GM10847 (cell line): ENCODE results near the gene STK38L.

ENCODE experiments used
- POLR2A ChIP-seq: IDR thresholded peaks from 2 replicates; pipeline ENCODE4 v1.6.1; 2011; ENCODE audit not compliant: insufficient read length; ENCODE audit errors: extremely low read depth

The STK38L gene

DNA sequence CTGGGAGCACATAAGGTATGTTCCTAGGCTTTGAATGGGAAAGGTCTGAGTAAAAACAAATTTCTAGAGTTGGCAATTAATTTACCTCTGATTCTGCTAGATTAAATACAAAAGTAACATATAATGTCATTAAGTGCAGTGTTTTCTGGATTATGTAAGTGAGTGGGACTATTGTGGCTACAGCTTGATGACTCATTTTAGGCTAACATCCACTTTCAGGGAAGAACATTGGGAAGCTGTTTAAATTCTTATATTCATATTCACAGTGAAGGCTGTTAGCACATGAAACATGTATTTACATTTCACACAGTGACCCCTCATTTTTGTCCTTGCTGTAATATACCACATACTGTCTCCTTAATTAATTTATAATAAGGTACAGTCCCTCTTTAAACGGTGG is 75.3 kb downstream of the STK38L start:
- no peak for TF ChIP-seq POLR2A

GRCh38 chr12:27319848-27320247 is 75.8 kb downstream of the STK38L start:
- no peak for TF ChIP-seq POLR2A

GRCh38 chr12:27324530-27324929 is 80.4 kb downstream of the STK38L start:
- no peak for TF ChIP-seq POLR2A

DNA sequence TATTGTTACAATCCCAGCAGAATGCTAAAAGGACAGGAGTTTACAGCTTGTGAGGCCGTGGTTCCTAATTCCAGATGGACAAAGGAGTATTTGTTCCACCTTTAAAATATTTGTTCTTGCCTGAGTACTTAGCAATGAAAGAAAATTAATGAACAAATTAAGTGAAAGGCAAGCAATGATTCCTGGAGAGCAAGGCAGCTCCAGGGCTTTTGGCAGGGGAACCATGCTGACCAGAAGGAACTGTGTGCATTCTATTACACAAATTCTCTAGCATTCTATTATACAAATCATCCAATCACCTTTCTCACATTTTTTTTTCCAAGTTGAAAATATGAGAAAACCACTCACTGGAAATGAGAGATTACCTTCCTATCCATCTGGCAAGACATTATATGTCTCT is 86.8 kb downstream of the STK38L start:
- TF ChIP-seq POLR2A, result no peak

DNA sequence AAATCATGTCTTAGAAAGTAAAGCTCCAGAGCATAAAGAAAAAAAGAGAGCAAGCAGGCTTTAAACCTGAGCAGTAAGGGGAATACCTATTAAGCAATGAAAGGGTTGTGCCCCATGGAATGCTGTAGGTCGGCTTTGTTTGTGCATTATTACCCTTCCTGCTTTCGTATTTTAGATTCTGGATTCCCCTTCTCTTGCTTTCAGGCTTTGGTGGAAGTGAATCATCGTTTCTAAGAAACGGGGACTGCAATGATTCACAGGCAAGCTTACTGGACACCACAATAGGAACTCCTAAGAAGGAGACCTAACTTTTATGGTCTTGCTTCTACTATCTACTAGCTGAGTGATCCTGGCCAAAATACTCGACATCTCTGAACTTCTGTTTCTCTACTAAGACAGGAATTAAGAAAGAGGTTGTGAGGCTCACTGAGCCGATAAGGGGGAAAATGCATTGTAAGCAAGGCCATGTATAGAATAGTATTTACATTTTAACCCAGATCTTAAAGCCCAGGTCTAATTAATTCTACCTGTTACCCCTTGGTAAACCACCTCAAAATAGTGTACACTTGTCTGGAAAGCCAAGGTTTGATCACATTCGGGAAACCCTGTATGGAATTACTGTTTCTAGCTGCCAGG is 87.3 kb downstream of the STK38L start:
- TF ChIP-seq POLR2A, result no peak

GRCh38 chr12:27331927-27332324 is 87.8 kb downstream of the STK38L start:
- TF ChIP-seq POLR2A, result no peak

- no peak for TF ChIP-seq POLR2A
Measured at GRCh38 chr12:27332407-27332713, 88.3 kb downstream of the STK38L start.

GRCh38 chr12:27332714-27333402 is 88.8 kb downstream of the STK38L start, which contains the start of gene BMAL2:
Gene BMAL2 (plus strand): TSS chr12:27332836. CDS start chr12:27333073, 237 bp downstream.
- TF ChIP-seq POLR2A, result peak; percentile 67

- no peak for TF ChIP-seq POLR2A
Measured at GRCh38 chr12:27333403-27334009, 89.4 kb downstream of the STK38L start.

DNA sequence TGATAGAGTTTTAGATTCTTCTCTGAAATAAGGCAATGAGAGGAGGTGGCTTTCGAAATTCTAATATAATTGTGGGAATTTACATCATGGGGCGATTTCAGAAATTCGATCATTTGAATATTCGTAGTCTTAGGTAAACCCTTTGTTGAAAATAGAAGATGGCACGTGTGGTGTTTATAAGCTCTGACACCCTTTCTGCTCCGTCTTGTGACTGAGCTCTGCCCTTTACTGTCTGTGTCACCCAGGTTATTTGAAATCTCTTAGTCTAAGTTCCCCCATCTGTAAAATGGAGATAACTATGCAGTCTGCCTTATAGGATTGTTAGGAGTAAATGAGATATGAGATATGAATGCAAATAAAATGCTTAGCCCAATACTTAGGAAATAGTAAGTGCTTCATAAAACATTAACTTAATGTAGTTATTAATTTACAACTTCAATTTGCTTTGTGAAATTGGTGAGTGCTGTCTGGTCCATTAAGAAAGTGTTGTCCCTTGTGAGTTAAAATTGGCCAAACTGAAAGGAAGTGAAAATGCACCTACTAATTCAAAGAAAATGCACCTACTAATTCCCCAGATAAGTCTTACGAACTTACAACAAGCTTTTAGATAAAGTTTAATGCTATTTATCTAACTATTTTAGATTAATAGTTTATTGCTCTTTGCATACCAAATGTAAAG is 90.1 kb downstream of the STK38L start:
- TF ChIP-seq POLR2A, result no peak

DNA sequence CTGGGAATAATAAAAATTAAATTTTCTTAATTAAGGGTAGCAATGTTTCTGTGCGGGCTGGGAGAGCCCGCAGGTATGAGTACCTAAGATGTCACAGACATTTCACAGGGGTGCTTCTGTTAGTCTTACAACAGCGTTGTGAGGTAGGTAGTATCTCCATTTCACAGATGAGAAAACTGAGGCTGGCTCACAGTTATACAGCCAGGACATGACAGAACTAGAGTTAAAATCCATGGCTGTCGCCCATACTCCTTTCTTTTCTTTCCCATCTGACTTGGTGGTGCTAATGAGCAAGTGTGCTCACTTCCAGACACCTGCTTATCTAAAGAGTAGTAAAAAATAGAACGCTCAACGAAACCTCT is 90.6 kb downstream of the STK38L start:
- TF ChIP-seq POLR2A, result no peak

DNA sequence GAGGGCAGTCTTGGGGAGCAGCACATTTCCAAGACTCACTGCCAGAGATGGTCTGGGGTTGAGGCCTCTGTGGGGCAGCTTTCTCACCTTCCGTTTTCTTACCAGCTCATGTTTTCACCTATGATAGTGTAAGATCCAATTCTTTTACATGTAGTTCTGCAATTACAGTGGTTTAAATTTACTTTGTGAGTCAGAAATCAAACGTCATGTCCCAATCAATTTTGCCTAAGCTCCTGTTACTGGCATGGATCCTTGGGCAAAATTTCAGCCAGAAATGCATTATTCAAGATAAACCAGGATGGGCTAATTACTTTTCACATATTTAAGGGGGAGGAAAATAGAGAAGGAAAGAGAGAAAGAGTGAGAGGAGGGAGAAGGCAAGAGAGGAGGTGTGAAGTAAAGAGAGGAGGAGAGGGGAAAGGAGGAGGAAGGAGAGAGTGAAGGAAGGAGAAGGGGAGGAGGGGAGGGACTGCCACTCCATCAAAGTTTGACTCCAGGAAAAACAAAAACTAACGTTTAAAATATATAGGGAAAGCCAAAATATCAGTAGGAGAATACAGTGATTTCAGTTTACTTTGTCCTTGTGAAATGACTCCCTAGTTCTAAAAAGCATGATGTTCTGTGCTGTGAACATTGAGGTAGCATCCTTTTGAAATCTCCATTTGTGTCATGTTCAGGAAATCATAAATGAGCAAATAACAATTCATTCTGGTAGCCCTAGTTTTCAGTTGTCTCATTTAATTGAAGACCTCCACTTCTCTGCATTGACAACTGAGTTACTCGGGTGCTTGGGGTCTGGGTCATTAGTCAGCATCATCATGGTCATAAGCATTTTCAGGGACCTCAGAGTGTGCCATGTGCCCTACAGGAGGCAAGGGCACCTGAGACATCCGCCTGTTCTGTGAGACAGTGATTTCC is 91.5 kb downstream of the STK38L start:
- TF ChIP-seq POLR2A, result no peak

DNA sequence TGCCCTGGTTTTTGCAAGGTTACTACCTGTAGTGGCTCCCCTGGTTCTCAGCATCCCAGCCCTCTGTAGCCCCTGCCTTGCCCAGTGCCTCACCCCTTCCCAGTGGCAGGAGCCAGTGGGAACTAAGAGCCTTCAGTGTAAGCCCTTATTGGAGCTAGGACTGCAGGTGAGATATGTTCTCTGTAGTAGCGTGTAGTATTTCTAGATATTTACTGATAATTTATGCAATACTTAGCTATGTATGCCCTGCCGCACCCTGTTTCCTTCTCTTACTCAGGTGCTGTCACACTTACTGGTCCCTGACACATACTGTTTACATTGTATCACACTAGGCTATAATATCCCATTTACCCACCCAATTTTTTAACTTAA is 92.2 kb downstream of the STK38L start:
- no peak for TF ChIP-seq POLR2A

DNA sequence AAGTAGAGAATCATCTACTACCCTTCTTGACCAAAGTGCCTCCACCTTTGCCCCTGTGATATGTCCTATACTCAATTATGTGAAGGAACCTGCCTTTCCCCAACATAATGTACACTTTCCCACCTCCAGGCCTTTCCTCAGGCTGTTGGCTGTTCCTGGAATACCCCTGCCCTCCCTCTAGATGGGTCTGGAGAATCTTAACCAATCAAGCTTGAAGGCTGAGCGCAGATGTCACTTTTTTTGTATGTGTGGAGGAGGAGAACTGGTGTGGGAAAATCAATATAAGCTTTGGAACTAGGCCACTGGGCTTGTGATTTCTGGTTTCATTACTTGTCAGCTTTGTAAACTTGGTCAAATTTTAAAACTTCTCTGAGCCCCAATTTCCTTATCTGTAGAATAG is 93.3 kb downstream of the STK38L start:
- no peak for TF ChIP-seq POLR2A

DNA sequence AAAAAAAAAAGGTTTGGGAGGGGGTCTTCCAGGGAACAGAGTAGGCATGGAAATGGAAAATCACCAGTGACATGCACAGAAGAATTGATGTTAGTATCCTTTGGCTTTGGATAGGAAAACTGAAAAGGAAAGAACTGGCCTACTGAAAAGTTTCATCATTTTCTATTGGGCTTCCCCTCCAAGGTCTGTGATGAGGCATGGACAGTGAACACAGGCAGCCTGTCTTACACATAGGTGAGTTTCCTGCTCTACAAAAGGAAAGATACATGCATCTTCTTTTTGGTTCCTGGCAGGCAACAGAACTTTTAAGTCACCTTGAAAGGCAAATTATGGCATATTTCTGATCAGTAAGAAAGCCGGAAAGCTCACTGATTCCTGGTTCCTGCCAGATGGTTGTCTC is 94.4 kb downstream of the STK38L start:
- no peak for TF ChIP-seq POLR2A

DNA sequence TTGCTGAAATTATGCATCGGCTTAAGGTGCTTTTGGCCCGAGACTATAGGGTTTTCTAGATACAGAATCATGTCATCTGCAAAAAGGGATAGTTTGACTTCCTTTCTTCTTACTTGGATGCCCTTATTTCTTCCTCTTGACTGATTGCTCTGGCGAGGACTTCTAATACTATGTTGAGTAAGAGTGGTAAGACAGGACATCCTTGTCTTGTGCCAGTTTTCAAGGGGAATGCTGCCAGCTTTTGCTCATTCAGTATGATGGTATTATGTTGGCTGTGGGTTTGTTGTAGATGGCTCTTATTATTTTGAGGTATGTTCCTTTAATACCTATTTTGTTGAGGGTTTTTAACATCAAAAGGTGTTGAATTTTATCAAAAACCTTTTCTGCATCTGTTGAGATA is 96.9 kb downstream of the STK38L start:
- TF ChIP-seq POLR2A, result no peak

DNA sequence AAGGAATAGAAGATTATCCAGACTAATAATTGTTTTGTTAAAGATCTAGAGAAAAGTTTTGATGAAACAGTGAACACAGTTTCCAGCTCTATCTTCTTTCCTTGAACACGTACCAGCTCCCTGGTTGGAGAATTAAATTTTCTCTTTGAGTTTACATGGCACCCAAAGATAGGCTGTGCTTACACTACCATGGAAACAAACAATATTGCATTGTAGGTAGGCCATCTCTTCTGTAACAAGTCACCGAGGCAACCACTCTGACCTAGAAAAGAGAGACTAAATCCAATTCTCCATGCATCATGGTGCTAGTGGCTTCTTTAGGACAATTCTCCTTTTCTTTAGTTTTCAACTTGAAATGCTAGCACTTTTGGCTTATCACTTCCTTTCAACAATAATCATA is 98.5 kb downstream of the STK38L start:
- no peak for TF ChIP-seq POLR2A
